ENCODE data around the gene RPA1. TPM values are rescaled to one million over a fixed set of nuclear protein-coding genes. Genes with fewer than 3 reads are reported as not detected.

RPA1 gene
- total RNA-seq, 1 donor from 2014 or later = 56.6 TPM

DNA sequence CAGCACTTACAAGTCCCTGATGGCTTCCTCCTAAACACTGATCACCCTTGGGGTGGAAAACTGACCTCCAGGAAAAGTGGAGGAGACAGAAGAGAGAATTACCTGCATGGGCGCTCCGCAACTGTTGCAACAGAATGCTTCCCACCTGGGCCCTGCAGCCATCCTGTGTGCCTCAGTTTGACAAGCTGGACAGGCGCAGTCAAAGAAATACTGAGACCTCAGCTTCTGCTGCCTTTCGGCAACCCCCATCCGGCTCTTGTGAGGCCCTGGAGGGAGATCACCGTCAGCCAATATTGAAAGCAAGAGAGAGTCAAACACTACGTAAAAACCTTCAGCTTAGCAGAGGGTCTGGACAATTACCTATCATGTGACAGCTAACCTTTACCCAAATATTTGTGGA lies 43.1 kb upstream of the RPA1 start:
- Mint-ChIP-seq H3K36me3 (ENCODE audit: low read depth) (peaks cover 15% of the 10 kb centered on the region), H3K4me3 (ENCODE audit: unreplicated experiment) (no peak overlapping the region), H3K27me3 (ENCODE audit: low read depth) (no peaks in the 10 kb centered on the region), H3K4me1 (ENCODE audit: low read depth) (peaks cover 52% of the 10 kb centered on the region), H3K27ac (ENCODE audit: unreplicated experiment) (peak overlapping the region; percentile 89), H3K9me3 (ENCODE audit: low read depth) (no peaks in the 10 kb centered on the region)
- DNase-seq (ENCODE audit: low spot score) = peak; percentile 33
- TF ChIP-seq, protein P1, sequence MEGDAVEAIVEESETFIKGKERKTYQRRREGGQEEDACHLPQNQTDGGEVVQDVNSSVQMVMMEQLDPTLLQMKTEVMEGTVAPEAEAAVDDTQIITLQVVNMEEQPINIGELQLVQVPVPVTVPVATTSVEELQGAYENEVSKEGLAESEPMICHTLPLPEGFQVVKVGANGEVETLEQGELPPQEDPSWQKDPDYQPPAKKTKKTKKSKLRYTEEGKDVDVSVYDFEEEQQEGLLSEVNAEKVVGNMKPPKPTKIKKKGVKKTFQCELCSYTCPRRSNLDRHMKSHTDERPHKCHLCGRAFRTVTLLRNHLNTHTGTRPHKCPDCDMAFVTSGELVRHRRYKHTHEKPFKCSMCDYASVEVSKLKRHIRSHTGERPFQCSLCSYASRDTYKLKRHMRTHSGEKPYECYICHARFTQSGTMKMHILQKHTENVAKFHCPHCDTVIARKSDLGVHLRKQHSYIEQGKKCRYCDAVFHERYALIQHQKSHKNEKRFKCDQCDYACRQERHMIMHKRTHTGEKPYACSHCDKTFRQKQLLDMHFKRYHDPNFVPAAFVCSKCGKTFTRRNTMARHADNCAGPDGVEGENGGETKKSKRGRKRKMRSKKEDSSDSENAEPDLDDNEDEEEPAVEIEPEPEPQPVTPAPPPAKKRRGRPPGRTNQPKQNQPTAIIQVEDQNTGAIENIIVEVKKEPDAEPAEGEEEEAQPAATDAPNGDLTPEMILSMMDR (IDR thresholded peaks at IDR 0.05) = no peak

DNA sequence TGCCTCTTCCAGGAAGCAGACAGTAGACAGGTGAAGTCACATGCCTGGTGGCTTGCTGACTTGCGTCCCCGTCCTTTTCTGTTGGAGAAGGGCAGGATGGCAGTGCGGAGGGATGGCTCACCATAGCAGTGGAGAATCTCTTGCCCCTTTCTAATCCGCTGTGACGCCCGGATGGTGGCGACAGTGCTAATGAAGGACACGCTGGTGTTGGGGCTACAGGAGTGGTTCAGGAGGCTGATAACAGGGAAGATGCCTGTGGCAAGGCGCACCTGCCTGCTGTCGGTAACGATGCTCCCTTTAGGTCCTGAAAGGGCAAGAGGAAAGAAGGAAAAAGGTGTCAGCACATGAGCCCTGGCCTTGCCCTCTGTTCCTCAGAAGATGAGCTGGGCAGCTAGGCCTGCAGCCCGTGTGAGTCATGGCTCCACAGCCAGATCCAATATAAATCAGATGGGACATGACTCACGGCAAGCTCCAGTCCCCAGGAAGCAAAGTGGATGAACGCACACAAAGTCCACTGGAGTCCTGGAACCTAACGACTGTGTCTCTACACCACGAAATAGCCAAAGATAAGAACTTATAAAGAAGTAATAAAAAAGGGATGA lies 42.4 kb upstream of the RPA1 start:
- H3K27me3 Mint-ChIP-seq (ENCODE audit: low read depth) = no peaks in the 10 kb centered on the region
- H3K4me3 Mint-ChIP-seq (ENCODE audit: unreplicated experiment) = no peak overlapping the region
- DNase-seq (ENCODE audit: low spot score) = peak; percentile 79
- peak overlapping the region; percentile 89 for H3K27ac Mint-ChIP-seq (ENCODE audit: unreplicated experiment)
- TF ChIP-seq, protein P1 (IDR thresholded peaks at IDR 0.05) = no peak
- H3K4me1 Mint-ChIP-seq (ENCODE audit: low read depth) = peaks cover 50% of the 10 kb centered on the region
- H3K36me3 Mint-ChIP-seq (ENCODE audit: low read depth) = peaks cover 9% of the 10 kb centered on the region
- H3K9me3 Mint-ChIP-seq (ENCODE audit: low read depth) = no peaks in the 10 kb centered on the region

- H3K4me1 Mint-ChIP-seq (ENCODE audit: low read depth) = peaks cover 35% of the 10 kb centered on the region
- DNase-seq (ENCODE audit: low spot score) = no peak
- H3K36me3 Mint-ChIP-seq (ENCODE audit: low read depth) = peaks cover 2% of the 10 kb centered on the region
- H3K27ac Mint-ChIP-seq (ENCODE audit: unreplicated experiment) = peak overlapping the region; percentile 41
- TF ChIP-seq, protein P1 (IDR thresholded peaks at IDR 0.05) = no peak
- H3K4me3 Mint-ChIP-seq (ENCODE audit: unreplicated experiment) = no peak overlapping the region
- no peaks in the 10 kb centered on the region for H3K9me3 Mint-ChIP-seq (ENCODE audit: low read depth)
- no peaks in the 10 kb centered on the region for H3K27me3 Mint-ChIP-seq (ENCODE audit: low read depth)
Measured at GRCh38 chr17:1789936-1790335, 39.9 kb upstream of the RPA1 start.

DNA sequence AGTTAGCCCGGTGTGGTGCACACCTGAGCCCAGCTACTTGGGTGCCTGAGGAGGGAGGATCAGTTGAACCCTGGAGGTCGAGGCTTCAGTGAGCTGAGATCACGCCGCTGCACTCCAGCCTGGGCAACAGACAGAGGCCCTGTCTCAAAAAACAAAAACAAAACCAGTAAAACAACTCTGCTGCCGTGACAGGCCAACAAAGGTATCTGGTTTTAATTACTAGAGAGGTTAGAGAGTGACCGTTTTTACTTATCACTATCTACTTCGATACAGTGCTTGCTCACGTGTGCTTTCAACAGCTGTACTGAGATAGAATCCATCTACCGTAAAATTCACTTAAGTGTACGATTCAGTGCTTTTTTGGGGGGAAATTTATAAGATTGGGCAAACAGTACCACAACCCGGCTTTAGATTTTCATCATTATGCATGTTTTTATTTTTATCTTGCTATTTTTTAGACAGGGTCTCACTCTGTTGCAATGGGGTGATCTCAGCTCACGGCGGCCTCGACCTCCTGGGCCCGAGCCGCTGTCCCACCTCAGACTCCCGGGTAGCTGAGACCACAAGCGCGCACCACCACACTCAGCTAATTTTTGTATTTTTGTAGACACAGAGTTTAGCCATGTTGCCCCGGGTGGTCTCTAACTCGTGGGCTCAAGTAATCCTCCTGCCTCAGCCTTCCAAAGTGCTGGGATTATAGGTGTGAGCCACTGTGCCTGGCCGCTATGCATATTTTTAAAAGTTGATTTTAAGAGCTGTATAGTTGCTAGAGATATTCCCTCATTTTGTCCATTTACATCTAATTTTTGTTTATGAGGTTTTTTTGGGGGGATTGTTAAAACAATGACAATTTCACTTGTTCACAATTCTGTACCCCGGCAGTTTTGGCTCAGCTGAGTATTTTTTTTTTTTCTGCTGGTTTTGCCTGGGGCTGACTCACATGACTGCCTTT lies 37.0 kb upstream of the RPA1 start:
- Mint-ChIP-seq H3K36me3 (ENCODE audit: low read depth) (no peaks in the 10 kb centered on the region), H3K27ac (ENCODE audit: unreplicated experiment) (no peak overlapping the region)

DNA sequence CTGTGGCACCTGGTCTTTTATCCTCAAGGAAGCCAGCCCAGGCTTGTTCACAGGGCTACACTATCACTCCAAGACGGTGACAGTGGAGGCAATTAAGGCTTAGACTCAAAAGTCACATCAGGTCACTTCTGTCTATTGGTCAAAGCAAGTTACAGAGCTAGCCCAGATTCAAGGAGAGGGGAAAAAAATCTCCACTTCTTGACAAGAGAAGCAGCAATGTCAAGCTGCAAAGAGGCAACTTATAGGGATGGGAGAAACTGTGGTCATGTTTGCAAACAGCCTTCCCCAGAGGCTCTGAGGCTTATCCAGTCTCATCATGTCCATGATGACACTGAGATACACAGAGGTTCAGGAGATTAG lies 36.4 kb upstream of the RPA1 start:
- DNase-seq (ENCODE audit: low spot score) = no peak
- no peak overlapping the region for H3K27ac Mint-ChIP-seq (ENCODE audit: unreplicated experiment)

More for the DNA sequence above, 37.0 kb upstream of the RPA1 start:
- DNase-seq (ENCODE audit: low spot score) = peak; percentile 41
- Mint-ChIP-seq H3K27me3 (ENCODE audit: low read depth) (no peaks in the 10 kb centered on the region), H3K4me1 (ENCODE audit: low read depth) (peaks cover 25% of the 10 kb centered on the region), H3K4me3 (ENCODE audit: unreplicated experiment) (no peak overlapping the region), H3K9me3 (ENCODE audit: low read depth) (no peaks in the 10 kb centered on the region)
- TF ChIP-seq, protein P1 (IDR thresholded peaks at IDR 0.05) = no peak

More for the DNA sequence above, 36.4 kb upstream of the RPA1 start:
- Mint-ChIP-seq H3K27me3 (ENCODE audit: low read depth) (no peaks in the 10 kb centered on the region), H3K9me3 (ENCODE audit: low read depth) (no peaks in the 10 kb centered on the region), H3K4me3 (ENCODE audit: unreplicated experiment) (no peak overlapping the region), H3K36me3 (ENCODE audit: low read depth) (no peaks in the 10 kb centered on the region), H3K4me1 (ENCODE audit: low read depth) (peaks cover 22% of the 10 kb centered on the region)
- TF ChIP-seq, protein P1 (IDR thresholded peaks at IDR 0.05) = no peak
